PFSK-1 (cell line): ENCODE measurements around the gene CAB39.

Experiments used
- FOXP2 ChIP-seq: optimal IDR thresholded peaks from 2 replicates; pipeline ENCODE3; 2011; ENCODE audit warnings: borderline replicate concordance, control low read depth, inconsistent platforms; ENCODE audit not compliant: insufficient read depth; ENCODE audit errors: extremely low read length, extremely low read depth
- POLR2AphosphoS5 ChIP-seq: IDR thresholded peaks from 2 replicates; pipeline ENCODE4 v1.6.1; 2012; ENCODE audit warnings: low read depth, mild to moderate bottlenecking, control low read depth, low read length, moderate library complexity
- SIN3A ChIP-seq: IDR thresholded peaks from 2 replicates; pipeline ENCODE4 v1.6.1; 2012; ENCODE audit warnings: mild to moderate bottlenecking, low read length, moderate library complexity, borderline replicate concordance; ENCODE audit not compliant: insufficient read depth
- TAF1 ChIP-seq: IDR thresholded peaks from 2 replicates; pipeline ENCODE4 v1.6.1; 2012; ENCODE audit warnings: low read length, control low read depth, borderline replicate concordance; ENCODE audit not compliant: insufficient read depth
- TF ChIP-seq, protein P1 (sequence below), 2 experiments: IDR thresholded peaks; 2 replicates each; pipeline versions ENCODE4 v1.6.1 to v1.8.0; 2011 to 2012; ENCODE audit warnings: low read depth in 2 of 2, low read length in 2 of 2, control low read depth in 1 of 2, inconsistent platforms in 1 of 2, mild to moderate bottlenecking in 1 of 2, moderate library complexity in 1 of 2; ENCODE audit not compliant: insufficient read depth in 1 of 2

CAB39 gene

DNA sequence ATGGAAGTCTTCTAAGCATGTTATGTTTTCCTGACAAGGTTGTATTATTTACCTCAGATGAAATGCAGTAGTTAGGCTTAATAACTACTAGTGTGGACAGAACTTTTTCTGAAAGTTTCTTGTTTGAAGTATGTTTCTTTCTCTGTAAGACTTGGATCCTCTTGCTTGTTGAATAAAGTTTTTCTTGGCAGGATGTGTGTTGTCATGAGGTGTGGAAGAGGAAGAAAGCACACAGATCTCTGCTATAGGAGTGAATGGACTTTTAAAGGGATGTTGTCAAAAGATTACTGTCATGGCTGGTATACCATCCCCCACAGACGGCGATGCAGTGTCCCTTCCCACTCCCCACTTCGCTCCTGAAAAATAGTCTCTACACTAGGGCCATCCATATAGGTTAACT lies 2.6 kb downstream of the CAB39 start:
- TF ChIP-seq FOXP2 (no peak), SIN3A (no peak), POLR2AphosphoS5 (no peak), TAF1 (no peak)
- TF ChIP-seq, protein P1, sequence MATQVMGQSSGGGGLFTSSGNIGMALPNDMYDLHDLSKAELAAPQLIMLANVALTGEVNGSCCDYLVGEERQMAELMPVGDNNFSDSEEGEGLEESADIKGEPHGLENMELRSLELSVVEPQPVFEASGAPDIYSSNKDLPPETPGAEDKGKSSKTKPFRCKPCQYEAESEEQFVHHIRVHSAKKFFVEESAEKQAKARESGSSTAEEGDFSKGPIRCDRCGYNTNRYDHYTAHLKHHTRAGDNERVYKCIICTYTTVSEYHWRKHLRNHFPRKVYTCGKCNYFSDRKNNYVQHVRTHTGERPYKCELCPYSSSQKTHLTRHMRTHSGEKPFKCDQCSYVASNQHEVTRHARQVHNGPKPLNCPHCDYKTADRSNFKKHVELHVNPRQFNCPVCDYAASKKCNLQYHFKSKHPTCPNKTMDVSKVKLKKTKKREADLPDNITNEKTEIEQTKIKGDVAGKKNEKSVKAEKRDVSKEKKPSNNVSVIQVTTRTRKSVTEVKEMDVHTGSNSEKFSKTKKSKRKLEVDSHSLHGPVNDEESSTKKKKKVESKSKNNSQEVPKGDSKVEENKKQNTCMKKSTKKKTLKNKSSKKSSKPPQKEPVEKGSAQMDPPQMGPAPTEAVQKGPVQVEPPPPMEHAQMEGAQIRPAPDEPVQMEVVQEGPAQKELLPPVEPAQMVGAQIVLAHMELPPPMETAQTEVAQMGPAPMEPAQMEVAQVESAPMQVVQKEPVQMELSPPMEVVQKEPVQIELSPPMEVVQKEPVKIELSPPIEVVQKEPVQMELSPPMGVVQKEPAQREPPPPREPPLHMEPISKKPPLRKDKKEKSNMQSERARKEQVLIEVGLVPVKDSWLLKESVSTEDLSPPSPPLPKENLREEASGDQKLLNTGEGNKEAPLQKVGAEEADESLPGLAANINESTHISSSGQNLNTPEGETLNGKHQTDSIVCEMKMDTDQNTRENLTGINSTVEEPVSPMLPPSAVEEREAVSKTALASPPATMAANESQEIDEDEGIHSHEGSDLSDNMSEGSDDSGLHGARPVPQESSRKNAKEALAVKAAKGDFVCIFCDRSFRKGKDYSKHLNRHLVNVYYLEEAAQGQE (IDR thresholded peaks at IDR 0.05; ENCODE audit: insufficient read depth in 1 of 2, low read depth in 2 of 2, low read length in 2 of 2), result no peak

DNA sequence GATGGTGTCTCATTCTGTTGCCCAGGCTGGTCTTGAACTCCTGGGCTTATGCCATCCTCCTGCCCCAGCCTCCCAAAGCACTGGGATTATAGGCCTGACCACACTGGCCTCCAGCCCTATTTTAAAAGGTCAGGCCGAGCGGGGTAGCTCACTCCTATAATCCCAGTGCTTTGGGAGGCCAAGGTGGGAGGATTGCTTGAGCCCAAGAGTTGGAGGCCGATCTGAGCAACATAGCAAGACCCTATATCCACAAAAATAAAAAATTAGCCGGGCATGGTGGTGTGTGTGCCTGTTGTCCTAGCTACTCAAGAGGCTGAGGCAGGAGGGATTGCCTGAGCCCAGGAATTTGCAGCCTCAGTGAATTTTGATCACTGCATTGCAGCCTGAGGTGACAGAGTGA lies 3.9 kb downstream of the CAB39 start:
- TF ChIP-seq POLR2AphosphoS5, result no peak
- TF ChIP-seq, protein P1 (IDR thresholded peaks at IDR 0.05; ENCODE audit: insufficient read depth in 1 of 2, low read depth in 2 of 2, low read length in 2 of 2), result no peak
- no peak for TF ChIP-seq FOXP2
- TF ChIP-seq SIN3A, result no peak
- TF ChIP-seq TAF1, result no peak

DNA sequence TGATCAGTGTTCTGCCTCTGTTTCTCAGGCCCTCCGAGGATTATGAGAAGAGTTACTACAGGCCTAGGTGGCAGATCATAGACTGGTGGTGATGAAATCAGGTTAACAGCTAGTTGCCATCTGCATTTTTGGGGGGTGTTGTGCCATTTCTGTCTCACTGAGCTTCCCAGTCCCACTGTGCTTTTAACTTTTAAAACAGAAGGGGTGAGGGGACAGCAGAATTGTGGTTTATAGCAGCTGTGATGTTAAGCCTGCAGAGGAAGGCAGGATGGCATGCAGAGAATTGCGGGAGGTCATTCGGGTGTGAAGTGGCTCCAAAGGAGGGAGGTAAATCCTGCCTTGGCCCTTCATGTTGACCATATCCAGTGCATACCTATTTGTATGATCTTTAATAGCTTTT lies 5.0 kb downstream of the CAB39 start:
- no peak for TF ChIP-seq FOXP2
- TF ChIP-seq, protein P1 (IDR thresholded peaks at IDR 0.05; ENCODE audit: insufficient read depth in 1 of 2, low read depth in 2 of 2, low read length in 2 of 2), result no peak
- no peak for TF ChIP-seq POLR2AphosphoS5
- TF ChIP-seq TAF1, result no peak
- no peak for TF ChIP-seq SIN3A

DNA sequence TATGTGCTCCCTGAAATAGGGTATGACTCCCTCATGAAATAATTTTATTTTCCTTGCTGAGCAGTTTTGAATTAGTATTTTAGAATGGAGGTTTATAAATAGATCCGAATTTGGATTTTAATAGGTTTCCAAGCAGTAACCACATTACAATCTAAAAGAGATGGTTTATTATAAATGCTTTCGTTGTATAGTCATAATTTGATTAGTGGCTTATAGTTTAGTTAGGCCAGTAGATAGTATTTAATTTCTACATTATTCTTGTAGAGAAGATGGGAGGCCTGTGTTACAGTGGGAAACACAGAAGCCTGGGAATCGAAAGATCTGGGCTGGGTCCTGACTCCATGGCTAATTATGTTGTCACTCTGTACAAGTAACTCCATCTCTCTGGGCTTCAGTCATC lies 6.7 kb downstream of the CAB39 start:
- TF ChIP-seq POLR2AphosphoS5 (no peak), FOXP2 (no peak), SIN3A (no peak), TAF1 (no peak)
- TF ChIP-seq, protein P1 (IDR thresholded peaks at IDR 0.05; ENCODE audit: insufficient read depth in 1 of 2, low read depth in 2 of 2, low read length in 2 of 2), result no peak

DNA sequence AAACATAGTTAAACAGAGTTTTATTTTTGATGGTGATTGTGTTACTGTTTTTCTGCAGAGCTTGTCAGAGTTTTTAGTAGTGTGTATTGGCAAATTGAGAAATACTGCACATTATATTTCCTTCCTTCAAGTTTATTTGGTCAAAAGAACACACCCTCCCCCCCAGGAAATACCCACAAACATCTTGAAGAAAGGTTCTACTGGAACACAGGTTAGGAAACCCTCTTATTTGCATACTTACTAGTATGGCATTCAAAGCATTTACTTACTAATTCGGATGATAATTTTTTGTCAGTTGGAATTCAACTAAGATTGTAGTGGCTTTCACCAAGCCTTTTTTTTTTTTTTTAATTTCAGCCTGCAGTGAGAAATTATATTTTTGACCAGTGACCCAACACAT lies 9.1 kb downstream of the CAB39 start:
- TF ChIP-seq TAF1, result no peak
- no peak for TF ChIP-seq SIN3A
